Type B pancreatic cell (in vitro differentiated cells): ENCODE results near the gene VCL. TPM values are rescaled to one million over a fixed set of nuclear protein-coding genes. Genes with fewer than 3 reads are reported as not detected.

Experiments
- DNase-seq: peaks from one replicate; pipeline ENCODE4 v3.0.0; 2021; ENCODE audit warnings: mixed read lengths; ENCODE audit not compliant: unreplicated experiment; ENCODE audit errors: extremely low spot score
- H3K27ac Mint-ChIP-seq: 2 replicates; pipeline ENCODE4 v1.8.0; 2021; ENCODE audit warnings: mild to moderate bottlenecking, mixed read lengths
- H3K27me3 Mint-ChIP-seq: 2 replicates; pipeline ENCODE4 v1.8.0; 2021; ENCODE audit warnings: mixed read lengths
- H3K36me3 Mint-ChIP-seq: 2 replicates; pipeline ENCODE4 v1.8.0; 2021; ENCODE audit warnings: mixed read lengths
- H3K4me1 Mint-ChIP-seq: one replicate; pipeline ENCODE4 v1.8.0; 2021; ENCODE audit warnings: mixed read lengths; ENCODE audit not compliant: unreplicated experiment
- H3K4me3 Mint-ChIP-seq: 2 replicates; pipeline ENCODE4 v1.8.0; 2021; ENCODE audit warnings: mild to moderate bottlenecking, mixed read lengths
- H3K9me3 Mint-ChIP-seq: 2 replicates; pipeline ENCODE4 v1.8.0; 2021; ENCODE audit warnings: mixed read lengths
- CTCF ChIP-seq: fragments of 200-600 bp; sonication (generic); conservative IDR thresholded peaks from 2 replicates; pipeline ENCODE4 v1.5.0; 2021; ENCODE audit warnings: antibody characterized with exemption, mild to moderate bottlenecking
- total RNA-seq: library from RNA; stranded (reverse); gene quantifications from 2 replicates; pipeline ENCODE4 v1.2.1, GENCODE V29; 2021; ENCODE audit warnings: low replicate concordance

Gene VCL
- total RNA-seq, 1 donor from 2014 or later, result 125 TPM

GRCh38 chr10:74018241-74018640 is 20.3 kb downstream of the VCL start:
- H3K4me1 Mint-ChIP-seq, result peaks cover 20% of the 10 kb centered on the region
- H3K27ac Mint-ChIP-seq, result no peak overlapping the region
- H3K36me3 Mint-ChIP-seq, result peaks cover 27% of the 10 kb centered on the region
- no peak for DNase-seq
- TF ChIP-seq CTCF, result no peak
- no peaks in the 10 kb centered on the region for H3K9me3 Mint-ChIP-seq
- H3K27me3 Mint-ChIP-seq, result no peaks in the 10 kb centered on the region
- no peak overlapping the region for H3K4me3 Mint-ChIP-seq

- H3K4me3 Mint-ChIP-seq, result peak overlapping the region; percentile 42
- DNase-seq, result no peak
- H3K27me3 Mint-ChIP-seq, result no peaks in the 10 kb centered on the region
- peaks cover 26% of the 10 kb centered on the region for H3K36me3 Mint-ChIP-seq
- H3K9me3 Mint-ChIP-seq, result no peaks in the 10 kb centered on the region
- no peak for TF ChIP-seq CTCF
- H3K4me1 Mint-ChIP-seq, result peaks cover 22% of the 10 kb centered on the region
- H3K27ac Mint-ChIP-seq, result peak overlapping the region; percentile 66
Observed at GRCh38 chr10:74021248-74022055, 23.5 kb downstream of the VCL start.

- Mint-ChIP-seq H3K36me3 (peaks cover 25% of the 10 kb centered on the region), H3K27ac (peak overlapping the region; percentile 23), H3K27me3 (no peaks in the 10 kb centered on the region), H3K4me1 (peaks cover 23% of the 10 kb centered on the region), H3K4me3 (no peak overlapping the region), H3K9me3 (no peaks in the 10 kb centered on the region)
- DNase-seq, result no peak
- TF ChIP-seq CTCF, result no peak
Observed at GRCh38 chr10:74022926-74023629, 25.2 kb downstream of the VCL start.

- no peaks in the 10 kb centered on the region for H3K27me3 Mint-ChIP-seq
- DNase-seq, result no peak
- H3K4me3 Mint-ChIP-seq, result no peak overlapping the region
- H3K4me1 Mint-ChIP-seq, result peaks cover 23% of the 10 kb centered on the region
- no peak for TF ChIP-seq CTCF
- H3K27ac Mint-ChIP-seq, result no peak overlapping the region
- no peaks in the 10 kb centered on the region for H3K9me3 Mint-ChIP-seq
- peaks cover 16% of the 10 kb centered on the region for H3K36me3 Mint-ChIP-seq
Observed at GRCh38 chr10:74024600-74024999, 26.7 kb downstream of the VCL start.

- no peak for DNase-seq
- Mint-ChIP-seq H3K4me3 (no peak overlapping the region), H3K27me3 (no peaks in the 10 kb centered on the region), H3K9me3 (no peaks in the 10 kb centered on the region), H3K4me1 (peaks cover 20% of the 10 kb centered on the region), H3K27ac (peak overlapping the region; percentile 59), H3K36me3 (peaks cover 12% of the 10 kb centered on the region)
- no peak for TF ChIP-seq CTCF
Observed at GRCh38 chr10:74025380-74025978, 27.6 kb downstream of the VCL start.
